HUES6 (cell line): Measurements from ENCODE around the gene REELD1.

Experiments
- H3K27ac ChIP-seq: 2 replicates; pipeline ENCODE4 v1.7.0; 2013; ENCODE audit warnings: low read depth, mild to moderate bottlenecking, low read length, inconsistent platforms
- H3K27me3 ChIP-seq: 2 replicates; pipeline ENCODE4 v1.6.1; 2013; ENCODE audit warnings: low read length; ENCODE audit not compliant: control insufficient read depth, insufficient read depth
- H3K36me3 ChIP-seq: 2 replicates; pipeline ENCODE4 v1.6.1; 2013; ENCODE audit warnings: low read length; ENCODE audit not compliant: control insufficient read depth, insufficient read depth
- H3K4me1 ChIP-seq: 2 replicates; pipeline ENCODE4 v1.6.1; 2013; ENCODE audit warnings: low read length; ENCODE audit not compliant: control insufficient read depth, insufficient read depth
- H3K4me3 ChIP-seq: 2 replicates; pipeline ENCODE4 v1.5.1; 2013; ENCODE audit warnings: low read depth, low read length
- H3K9ac ChIP-seq: one replicate; pipeline ENCODE4 v1.6.1; 2013; ENCODE audit warnings: mild to moderate bottlenecking, low read length
- H3K9me3 ChIP-seq: 2 replicates; pipeline ENCODE4 v1.6.1; 2013; ENCODE audit warnings: low read depth, low read length; ENCODE audit not compliant: control insufficient read depth, insufficient read depth

Gene REELD1

DNA sequence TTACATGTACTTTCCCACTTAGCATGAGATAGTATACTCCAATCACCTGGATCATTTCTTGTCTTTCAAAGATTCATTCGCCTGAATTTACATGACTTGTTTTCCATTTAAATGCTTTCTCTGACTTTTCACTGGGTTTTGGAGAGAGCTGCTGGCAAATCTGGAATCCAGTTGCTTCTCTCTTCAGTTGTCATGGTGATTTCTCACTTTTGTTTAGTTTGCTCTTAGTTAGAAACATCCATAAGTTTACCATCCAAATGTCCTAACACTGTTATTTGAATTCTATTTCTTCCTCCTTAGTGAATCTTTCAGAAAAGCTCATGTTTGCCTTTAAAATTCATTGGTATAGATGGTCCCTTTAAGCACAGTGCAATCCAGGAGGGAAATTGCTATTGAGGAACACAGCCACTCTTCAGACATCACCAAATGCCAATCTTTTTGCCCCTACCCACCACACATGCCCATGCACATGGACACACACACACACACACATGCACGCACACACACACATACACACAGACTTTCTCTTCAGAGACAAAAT is 51.7 kb downstream of the REELD1 start:
- no peak overlapping the region for H3K4me3 ChIP-seq

DNA sequence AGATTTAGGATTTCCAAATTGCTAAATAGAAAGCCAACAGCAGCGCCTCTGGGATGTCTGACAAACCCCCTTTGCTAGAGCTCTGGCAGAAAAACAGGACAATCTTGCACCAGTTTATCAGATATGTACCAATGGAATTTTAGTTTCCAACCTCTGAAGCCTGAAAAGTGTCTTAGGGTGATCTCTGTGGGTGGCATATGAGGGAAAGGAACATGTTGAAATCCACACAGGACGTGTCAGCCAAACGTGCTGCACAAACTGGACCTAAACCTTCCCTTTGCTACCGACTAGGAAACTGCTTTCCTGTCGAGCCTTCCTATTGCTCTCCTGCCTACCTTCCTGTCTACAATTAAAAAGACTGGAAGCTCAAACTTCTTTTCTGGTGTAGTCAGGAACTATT is 53.5 kb downstream of the REELD1 start:
- Histone ChIP-seq H3K27me3 (no peaks in the 10 kb centered on the region), H3K9ac (no peak overlapping the region), H3K9me3 (no peaks in the 10 kb centered on the region), H3K27ac (no peak overlapping the region), H3K4me3 (no peak overlapping the region), H3K4me1 (peaks cover 8% of the 10 kb centered on the region; the same call in 1 of the 2 replicates), H3K36me3 (no peaks in the 10 kb centered on the region)

More for the DNA sequence above, 51.7 kb downstream of the REELD1 start:
- H3K9ac ChIP-seq: no peak overlapping the region
- H3K36me3 ChIP-seq: no peaks in the 10 kb centered on the region
- H3K4me1 ChIP-seq: peaks cover 8% of the 10 kb centered on the region; the same call in 1 of the 2 replicates
- H3K9me3 ChIP-seq: no peaks in the 10 kb centered on the region
- H3K27me3 ChIP-seq: no peaks in the 10 kb centered on the region; the same call in 1 of the 2 replicates
- no peak overlapping the region for H3K27ac ChIP-seq

DNA sequence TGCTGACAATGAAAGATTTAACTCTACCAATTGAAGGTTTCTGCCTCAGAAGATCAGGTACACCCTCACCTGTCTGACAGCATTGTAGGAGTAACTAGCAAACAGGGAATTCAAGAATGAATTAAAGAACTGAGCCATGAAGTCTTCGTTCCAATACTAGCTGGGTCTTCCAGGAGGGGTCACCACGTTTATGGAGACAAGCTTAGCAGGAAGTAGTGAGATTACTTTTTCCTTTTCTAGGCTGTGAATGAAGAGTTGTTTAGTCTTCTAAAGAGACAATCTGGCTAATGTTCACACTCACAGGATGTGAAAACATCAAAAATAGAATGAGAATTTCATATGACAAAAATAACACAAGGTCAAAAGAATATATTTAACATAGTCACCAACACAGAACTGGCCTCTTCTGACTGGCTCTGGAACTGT is 54.9 kb downstream of the REELD1 start:
- Histone ChIP-seq H3K36me3 (no peaks in the 10 kb centered on the region), H3K27me3 (no peaks in the 10 kb centered on the region), H3K4me1 (peaks cover 8% of the 10 kb centered on the region; the same call in 1 of the 2 replicates), H3K9ac (no peak overlapping the region), H3K27ac (no peak overlapping the region), H3K9me3 (no peaks in the 10 kb centered on the region), H3K4me3 (no peak overlapping the region)

DNA sequence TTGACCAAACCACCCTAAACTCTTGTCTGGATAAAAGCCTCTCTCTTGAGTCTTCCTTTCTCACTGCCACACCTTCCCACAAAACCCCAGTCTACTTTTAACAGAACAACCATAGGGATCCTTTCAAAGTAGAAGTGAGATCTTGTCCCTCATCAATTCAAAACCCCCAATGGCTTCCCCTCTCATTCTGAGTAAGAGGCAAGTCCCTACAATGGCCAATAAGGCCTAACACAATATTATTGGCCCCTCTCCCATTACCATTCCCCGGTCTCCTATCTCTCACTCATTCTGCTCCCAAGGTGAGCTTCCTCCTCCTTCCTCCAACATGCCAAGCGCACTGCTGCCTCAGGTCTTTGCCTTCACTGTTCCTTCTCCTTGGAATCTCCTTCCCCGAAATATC is 57.1 kb downstream of the REELD1 start:
- Histone ChIP-seq H3K9me3 (no peaks in the 10 kb centered on the region), H3K9ac (no peak overlapping the region), H3K4me3 (no peak overlapping the region), H3K27me3 (no peaks in the 10 kb centered on the region), H3K36me3 (no peaks in the 10 kb centered on the region), H3K27ac (no peak overlapping the region), H3K4me1 (no peaks in the 10 kb centered on the region; the same call in 1 of the 2 replicates)

DNA sequence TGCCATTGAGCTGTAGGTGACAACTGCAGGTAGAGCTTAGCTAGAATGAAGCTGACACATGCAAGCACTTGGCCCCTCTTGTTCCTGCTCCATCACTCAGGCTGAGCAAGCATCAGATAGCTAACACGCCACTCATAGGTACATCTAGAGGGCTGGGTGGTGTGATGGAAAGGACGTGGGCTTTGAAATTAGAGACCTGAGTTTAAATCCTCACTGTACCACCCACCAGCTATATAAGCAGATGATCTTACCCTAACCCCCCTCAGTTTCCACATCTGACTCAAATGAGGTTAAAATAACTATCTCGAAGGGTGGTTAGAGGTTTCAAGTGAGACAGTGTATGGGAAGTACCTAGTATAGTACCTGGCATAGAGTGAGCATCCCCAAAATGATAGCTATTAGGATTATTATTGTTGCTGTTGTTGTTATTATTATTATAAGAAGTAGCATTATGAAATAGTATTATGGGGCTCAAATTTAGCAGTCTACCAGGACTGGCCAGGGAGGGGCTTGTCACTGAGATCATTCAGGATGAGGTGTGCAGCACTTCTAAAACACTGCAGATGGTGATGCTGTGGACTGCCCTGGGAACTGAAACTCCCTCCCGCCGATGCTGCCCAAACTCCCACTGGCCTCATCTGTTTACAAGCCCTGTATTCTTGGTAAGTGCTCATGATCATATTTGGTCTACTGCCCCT is 59.0 kb downstream of the REELD1 start:
- no peaks in the 10 kb centered on the region for H3K9me3 ChIP-seq
- H3K4me1 ChIP-seq: no peaks in the 10 kb centered on the region
- H3K27ac ChIP-seq: no peak overlapping the region
- H3K36me3 ChIP-seq: no peaks in the 10 kb centered on the region
- no peaks in the 10 kb centered on the region for H3K27me3 ChIP-seq
- H3K4me3 ChIP-seq: no peak overlapping the region
- no peak overlapping the region for H3K9ac ChIP-seq

DNA sequence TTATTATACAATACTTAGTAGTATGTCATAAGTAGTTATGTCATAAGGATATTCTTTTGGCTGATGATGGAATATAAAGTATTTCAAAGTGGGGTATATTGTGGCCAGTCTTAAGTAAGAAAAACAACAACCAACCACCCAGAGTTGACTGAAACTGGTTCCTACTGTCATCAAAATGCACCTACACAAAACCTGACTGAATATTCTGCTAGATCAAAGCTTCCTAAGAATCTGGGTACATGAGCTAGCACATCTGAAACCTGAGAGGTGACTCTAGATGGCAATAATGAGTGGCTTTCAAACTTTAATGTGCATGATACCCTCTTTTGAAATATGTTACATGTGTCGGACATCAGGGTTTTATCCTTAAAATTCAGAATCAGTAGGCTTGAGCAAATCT is 60.4 kb downstream of the REELD1 start:
- H3K9ac ChIP-seq: no peak overlapping the region
- H3K27ac ChIP-seq: no peak overlapping the region
- H3K36me3 ChIP-seq: no peaks in the 10 kb centered on the region
- H3K4me1 ChIP-seq: no peaks in the 10 kb centered on the region
- H3K4me3 ChIP-seq: no peak overlapping the region
- no peaks in the 10 kb centered on the region for H3K27me3 ChIP-seq
- H3K9me3 ChIP-seq: no peaks in the 10 kb centered on the region

DNA sequence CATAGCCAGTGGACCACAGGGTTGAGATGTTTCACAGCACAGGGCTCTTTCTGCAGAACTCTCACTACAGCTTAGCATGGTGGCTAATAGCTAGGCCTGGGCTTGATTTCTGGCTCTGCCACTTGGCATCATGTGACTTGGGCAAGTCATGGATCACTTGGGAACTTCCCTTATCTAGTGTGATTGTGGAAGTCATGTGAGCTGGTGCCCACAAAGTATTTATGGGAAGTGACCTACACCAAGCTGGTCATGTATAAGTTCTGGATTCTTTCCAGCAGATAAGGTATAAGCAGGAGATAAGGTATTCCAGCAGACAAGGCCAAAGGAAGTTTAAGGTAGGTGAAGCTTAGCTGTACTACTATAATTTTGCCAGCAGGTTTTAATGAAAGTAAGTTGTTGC is 61.0 kb downstream of the REELD1 start:
- Histone ChIP-seq H3K27me3 (no peaks in the 10 kb centered on the region), H3K9ac (no peak overlapping the region), H3K9me3 (no peaks in the 10 kb centered on the region), H3K4me3 (no peak overlapping the region), H3K27ac (no peak overlapping the region), H3K4me1 (no peaks in the 10 kb centered on the region), H3K36me3 (no peaks in the 10 kb centered on the region)

DNA sequence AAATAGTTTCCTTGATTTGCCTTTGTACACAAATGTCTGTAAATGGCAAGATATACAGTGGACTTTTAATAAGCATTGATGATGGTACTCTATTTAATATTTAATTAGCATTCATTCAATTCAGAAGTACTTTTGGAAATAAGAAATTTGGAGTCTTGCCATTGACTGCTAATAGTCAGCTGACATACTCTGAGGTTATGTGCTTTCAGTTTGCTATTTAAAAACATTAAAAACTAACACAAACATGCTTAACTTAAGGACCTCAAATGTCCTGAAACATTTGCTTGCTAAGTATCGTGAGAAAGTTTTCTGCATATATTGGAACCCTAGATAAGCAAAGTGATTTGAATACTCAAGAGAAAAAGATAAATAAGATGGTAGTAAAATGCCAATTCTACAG is 64.6 kb downstream of the REELD1 start:
- no peaks in the 10 kb centered on the region for H3K27me3 ChIP-seq
- no peak overlapping the region for H3K27ac ChIP-seq
- no peaks in the 10 kb centered on the region for H3K36me3 ChIP-seq
- no peak overlapping the region for H3K4me3 ChIP-seq
- no peak overlapping the region for H3K9ac ChIP-seq
- H3K4me1 ChIP-seq: no peaks in the 10 kb centered on the region
- no peaks in the 10 kb centered on the region for H3K9me3 ChIP-seq
